Ammon's horn (tissue), 1 donor: ENCODE measurements around the gene SH2D5.
"Not testable (repeated sequence)": the region's sequence is repeated elsewhere in the genome, so short reads cannot be mapped to it uniquely, and the experiment has no call there.

ENCODE experiments used
- DNase-seq: peaks from one replicate; pipeline ENCODE4 v3.0.0-alpha.2; 2016; ENCODE audit warnings: low spot score

The SH2D5 gene

DNA sequence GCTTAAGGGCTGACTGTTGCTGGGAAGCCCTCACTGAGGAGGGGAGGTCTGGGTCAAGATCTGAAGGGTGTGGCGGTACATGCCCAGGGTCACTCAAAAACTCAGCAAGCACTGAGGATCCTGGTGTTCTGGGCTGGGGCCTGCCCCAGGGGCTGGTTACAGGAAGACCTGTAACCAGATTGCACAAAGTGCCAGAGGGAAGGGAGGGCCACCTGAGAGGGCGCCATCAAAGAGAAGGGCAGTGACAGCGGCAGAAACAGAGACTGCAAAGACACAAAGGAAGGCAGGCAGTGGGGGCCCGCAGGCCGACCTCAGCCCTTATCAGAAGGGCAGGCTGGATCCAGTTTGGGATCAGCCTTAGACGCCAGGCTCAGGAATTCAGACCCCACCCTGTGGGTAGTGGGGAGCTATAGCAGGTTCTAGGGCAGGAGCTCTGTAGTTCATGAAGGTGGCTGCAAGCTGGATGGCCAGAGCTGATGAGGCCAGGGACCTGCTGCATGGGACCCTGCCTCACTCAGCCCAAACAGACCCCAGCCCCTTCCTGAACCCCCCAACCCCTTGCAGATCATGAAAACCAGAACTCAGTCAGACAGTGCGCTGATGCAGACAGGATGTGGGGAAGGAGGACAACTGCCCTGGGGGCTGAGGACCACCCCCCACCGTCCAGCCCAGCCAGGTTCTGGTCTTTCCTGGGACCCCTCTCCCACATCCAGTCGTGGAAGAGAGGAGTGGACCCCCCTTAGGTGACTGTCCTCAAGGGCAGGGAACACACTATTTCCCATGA, 3.9 kb downstream of the SH2D5 start:
- no peak for DNase-seq

DNA sequence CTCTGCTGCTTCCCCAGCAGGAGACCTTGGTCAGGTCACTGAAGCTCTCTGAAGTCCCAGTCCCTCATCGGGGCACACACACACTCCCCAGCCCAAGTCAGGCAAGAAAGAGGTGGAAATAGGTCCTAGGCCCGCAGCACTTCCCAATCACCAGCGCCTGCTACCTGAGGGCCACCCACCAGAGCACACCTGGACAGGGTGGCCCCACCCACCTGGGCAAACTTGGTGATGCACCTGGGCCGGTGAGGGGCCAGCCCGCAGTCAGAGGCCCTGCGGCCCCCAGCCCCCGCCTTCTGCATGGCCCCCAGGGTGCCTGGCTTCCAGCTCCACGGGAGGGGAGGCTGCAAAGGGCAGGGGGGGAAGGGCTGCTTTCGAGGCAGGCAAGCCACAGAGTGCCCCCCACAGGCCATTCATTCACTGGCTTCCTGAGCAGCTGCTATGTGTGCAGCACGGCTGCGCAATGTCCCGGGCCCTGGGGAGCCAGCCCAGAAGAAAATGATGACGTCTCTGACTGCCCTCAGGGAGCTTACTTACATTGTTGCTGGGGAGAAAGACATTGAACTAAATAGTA, 4.7 kb downstream of the SH2D5 start:
- DNase-seq: no peak

DNA sequence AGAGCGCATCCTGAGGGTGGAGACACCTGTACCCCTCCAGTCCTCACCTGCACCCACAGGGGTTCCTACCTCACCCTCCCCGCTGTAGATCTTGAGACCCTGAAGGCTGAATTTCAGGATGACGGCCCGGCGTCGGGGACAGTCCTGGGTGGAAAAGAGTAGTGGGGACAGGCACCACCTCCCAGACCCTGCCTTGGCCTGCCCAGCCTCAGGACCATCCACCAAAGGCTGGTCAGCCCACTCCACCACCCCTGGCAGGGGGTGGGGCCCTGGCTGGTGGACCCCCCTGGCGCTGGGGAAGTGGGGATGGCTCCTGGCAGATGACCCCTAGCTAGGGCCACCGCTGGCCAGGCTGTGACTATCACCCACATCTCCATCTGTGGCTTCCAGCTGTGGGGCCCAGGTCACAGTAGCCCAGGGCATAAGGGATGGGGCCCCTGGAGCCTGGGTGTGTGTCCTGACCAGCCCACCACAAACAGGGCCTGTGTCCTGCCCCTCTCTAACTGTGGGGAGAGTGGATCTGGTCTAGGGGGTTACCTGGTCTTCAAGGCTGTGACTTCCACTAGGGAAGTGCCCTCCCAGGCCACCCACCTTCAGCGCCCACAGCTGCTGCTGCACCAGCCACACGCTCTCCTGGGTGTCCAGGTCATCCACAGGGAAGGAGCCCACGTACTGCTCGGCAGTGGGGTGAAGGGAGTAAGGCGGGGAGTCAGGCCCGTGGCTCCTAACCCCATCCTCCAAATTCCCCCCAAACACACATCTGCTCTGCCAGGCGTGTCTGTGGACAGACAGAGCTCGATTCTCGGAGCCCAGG, 5.4 kb downstream of the SH2D5 start:
- no peak for DNase-seq

DNA sequence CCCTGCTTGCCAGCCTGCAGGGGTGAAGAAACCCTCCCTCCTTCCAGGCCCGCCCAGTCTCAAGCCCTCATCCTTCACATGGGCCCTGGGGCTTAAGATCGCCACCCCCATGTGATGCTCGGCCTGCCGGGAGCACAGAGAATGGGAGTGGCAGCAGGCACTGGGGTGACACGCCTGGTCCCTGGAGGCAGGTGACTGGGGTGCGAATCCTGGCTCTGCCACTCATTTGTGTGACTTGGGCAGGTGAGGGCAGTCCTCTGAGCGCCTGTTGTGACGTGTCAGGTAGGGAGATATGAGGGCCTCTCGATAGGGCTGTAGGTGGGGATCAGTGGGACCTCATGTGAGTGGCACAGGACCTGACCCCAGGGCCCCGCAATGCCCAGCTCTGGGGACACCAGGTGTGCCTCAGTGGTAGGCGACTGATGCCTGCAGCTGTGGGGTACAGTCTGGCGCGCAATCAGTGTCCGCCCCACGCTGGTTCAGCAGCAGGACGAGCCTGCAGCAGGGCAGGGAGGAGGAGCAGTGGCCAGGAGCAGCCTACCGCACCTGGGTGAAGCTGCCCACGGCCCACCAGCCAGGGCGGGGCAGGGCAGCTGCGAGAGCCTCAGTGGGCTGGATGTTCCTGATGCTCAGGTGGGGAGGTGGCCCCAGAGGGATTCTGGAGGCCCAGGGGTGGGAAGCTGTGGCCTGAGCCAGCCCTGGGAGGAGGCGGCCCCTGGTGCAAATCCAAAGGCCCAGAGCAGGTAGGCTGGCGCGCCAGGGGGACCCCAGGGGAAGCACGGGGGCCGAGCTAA, 6.2 kb downstream of the SH2D5 start:
- DNase-seq: no peak

DNA sequence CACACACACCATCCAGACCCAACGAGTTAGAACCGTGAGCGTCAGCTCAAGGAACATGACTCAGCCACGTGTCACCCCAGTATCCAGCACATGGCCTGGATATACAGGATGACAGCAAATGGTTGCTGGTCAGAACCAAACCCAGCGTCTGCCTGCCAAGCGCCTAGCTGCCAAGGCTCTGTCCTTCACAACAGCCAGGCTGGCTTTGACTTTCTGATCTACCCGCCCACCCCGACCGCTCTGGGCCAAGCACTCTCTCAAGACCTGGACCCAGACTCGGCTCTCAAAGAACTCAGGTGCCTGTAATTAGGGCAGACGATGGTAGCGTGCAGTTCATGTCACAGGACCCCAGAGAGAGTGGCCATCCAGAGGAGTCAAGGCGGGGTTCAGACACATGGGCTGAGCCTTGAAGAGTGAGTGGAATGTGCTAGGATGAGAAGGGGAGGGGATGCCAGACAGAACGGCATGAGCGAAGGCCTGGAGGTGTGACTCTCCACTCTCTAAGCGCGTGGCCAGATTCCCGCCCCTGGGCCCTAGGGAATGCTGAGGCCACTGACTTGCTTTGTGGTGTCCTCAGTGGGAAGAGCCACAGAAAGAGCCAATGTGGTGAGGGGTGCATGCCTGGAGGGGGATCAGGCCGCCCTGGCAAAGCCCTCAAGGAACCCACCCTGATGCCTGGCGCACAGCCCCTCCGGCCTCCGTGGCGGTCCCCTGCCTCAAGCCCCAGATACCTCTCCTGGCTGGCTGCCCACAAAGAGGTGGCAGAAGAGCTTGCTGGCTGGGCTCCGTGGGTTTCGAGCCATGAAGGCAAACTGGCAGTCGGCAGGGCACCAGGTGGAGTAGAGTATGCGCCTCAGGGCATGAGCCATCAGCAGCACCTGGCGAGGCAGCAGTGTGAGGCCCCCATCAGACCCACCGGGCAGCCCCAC, 7.0 kb downstream of the SH2D5 start:
- peak; percentile 1 for DNase-seq

DNA sequence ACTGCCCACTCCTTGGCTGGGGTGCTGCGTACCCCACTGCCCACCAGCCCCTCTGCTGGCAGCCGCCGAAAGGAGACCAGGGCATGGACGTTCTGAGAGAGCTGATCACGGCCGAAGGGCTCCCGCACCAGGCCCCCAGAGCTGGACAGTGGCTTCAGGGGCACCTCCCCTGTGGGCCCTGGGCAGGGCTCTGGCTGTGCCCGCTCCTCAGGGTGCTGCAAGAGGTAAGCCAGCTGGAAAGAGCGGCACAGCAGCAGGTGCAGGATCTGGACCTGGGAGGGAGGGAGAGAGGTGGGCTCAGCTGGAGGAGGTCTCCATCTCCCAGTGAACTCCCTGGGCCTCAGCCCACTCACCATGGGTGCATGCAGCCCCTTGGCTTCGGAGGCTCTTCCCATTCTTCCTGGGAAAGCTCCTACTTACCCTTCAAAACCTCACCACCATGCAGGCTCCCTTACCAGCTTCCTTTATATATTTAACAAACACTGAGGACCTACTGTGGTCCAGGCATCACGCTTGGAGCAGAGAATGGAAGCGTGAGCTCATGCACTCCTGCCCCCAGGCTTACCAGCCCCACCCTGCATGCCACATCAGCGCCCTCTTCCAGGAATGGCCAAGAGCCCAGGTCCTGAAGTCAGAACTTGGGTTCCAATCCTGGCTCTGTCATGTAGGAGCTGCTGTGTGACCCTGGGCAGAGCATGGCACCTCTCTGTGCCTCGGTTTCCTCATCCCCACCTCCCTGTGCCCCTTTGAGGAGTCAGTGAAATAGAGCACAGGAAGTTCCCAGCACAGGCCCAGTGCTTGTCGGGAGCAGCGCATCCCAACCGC, 7.9 kb downstream of the SH2D5 start:
- peak; percentile 1 for DNase-seq

DNA sequence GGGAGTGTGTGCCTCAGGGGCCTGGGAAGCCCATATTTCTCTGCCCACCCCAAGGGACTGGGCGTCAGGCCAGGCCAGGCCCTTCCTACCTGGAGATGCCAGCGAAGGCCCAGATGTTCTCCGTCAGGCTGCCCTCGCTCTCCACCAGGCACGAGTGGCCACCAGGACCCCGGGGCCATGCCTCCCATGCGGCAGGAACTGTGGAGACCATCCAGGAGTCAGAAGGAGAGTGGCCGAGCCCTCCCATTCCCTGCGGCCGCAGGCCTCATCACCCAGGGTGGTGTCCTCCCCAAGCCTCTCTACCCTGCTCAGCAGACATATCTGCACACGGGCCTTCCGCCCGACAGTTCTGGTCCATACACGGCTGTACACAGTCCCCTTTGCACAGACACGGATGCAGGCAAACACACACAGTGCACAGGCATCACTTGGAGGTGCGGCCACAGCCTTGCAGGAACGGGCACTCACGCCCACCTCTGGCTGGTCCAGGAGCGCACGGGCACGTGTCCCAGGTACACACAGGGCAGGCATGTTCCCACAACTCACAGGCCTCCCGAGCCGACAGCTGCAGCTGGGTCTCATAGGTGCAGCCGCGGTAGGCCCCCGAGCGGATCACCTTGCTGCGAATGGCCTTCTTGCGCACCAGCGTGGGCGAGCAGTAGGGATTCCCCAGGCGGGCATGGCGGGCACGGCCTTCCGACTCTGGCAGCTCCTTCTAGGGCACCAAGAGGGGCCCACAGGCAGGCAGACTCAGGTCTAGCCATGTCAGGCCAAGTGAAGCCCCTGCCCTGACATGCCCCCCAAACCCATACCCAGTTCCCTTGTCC, 8.8 kb downstream of the SH2D5 start:
- DNase-seq: peak; percentile 1

DNA sequence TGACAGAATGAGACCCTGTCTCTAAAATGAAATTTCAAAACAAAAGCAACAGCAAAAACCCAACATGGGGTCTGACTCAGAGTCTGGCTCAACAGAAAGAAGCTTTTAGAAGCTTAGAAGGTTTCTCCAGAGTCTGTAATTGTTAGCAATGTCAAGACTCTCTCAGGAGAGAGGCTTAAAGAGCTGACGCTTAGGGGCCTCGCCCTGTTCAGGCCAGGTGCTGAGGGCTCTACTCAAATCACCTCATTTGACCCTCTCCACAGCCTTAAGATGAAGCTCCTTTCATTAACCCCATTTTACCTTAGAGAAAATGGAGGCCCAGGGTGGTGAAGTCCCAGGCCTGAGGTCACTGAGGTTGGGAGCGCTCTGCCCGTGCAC, 9.4 kb downstream of the SH2D5 start:
- no peak for DNase-seq

DNA sequence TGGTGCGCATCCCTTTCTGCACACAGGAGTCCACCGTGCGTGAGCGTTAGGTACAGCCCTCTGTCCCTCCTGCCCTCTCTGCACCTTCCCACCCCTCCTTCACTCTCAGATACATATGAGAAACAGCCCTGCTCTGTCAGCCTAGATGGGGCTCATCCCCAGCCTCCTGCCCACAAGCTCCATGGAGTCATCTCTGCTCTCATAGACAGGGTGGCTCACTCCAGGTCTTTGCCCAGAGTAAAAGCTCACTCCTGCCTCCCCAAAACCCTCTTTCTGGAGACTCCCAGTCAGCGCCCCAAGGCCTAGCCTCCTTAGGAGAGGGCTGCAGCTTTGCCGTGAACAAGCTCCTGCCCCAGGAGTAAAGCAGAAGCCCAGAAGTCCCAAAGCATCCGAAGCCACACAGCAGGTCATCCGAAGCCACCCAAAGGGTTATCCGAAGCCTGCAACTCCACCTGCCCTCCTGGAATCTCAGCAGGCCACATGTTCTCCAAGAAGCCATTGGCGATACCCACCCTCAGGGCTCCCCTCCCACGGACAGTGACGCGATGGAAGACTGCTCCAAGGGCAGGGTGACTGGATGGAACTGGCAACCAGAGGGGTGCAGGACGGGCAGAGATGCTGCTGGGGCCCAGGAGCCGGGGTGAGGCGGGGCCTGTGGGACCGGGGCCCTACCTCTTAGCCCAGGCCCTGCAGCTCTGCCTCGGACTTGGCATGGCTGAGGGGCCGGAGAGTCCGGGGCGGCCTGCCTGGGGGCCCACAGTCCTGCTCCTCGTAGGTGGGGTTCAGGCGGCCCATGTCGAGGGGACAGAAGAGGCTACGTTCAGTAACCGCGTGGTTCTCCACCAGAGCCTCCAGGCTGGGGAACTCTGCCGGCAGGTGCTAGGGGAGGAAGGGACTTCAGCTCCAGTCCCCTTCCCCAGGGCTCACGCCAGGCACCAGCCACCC, 11.1 kb downstream of the SH2D5 start:
- no peak for DNase-seq

DNA sequence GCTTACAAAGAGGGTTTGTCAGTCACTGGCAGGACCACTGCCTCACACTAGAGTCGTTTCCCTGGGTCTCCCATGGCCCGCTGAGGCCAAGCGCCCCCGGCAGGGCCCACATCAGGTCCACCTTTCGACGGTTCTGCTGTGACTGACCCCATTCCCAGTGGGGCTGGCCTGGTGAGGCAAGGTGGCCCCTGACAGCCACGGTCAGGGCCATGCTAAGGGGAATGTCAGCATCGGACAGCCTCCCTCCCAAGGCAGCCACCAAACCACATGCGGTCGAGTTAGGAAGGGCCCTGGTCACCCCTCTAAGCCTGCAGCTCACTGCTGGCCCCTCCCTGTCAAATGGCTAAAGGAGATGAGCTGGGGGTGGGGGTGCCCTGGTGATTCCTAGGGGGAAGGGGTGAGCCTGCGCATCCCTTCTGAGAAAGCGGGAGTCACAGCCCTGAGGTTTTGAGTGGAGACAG, 11.8 kb downstream of the SH2D5 start:
- no peak for DNase-seq

DNA sequence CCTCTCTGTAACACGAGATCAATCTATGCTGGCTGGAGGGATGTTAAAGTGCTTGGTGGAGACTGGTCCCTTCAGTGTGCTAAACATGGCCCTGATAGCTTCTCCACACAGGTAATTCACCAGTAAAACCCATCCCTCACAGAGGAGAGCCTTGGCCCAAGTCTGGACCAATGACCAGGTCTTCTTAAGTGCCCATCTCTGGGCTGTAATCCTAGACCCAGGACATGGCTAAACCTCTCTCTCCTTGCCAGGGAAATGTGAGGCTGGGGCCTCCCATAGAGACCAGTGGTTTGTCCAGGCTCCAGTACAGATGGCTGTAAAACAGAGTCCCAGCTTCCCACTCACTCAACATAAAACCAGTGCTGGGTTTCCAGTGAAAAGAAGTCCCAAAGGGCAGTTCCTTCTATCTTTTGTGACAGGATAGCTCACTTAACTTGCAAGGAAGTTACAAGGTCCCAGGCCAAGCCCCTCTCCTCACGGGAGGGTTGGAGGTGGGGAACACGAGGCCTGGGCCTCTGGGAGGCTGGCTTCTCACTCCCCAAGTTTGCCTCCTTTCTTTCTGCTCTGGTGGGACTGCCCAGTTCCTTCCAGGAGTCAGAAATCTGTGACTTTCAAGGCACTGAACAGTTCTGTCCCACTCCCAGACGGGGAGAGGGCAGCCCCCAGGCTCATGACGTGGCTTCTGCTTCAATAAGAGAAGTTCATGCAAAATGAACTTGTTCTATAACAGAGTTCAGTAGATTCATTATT, 12.5 kb downstream of the SH2D5 start:
- no peak for DNase-seq

DNA sequence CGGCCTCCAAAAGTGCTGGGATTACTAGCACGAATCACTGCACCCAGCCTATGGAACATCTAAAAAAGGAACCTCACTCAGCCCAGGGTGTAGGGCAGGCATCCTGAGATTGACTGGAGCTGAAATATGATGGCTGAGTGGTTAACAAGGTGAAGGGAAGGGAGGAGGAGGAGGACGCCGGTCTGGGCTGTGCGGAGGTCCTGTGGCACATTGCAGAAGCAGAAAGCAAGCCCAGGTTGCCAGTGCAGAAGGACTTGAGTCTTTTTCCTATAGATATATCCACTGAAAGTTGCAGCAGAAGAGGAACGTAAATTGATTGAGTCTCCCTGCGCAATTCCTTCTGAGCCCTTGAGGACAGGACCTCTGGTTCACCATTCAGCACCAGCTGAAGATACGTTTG, 13.2 kb downstream of the SH2D5 start:
- DNase-seq: no peak

DNA sequence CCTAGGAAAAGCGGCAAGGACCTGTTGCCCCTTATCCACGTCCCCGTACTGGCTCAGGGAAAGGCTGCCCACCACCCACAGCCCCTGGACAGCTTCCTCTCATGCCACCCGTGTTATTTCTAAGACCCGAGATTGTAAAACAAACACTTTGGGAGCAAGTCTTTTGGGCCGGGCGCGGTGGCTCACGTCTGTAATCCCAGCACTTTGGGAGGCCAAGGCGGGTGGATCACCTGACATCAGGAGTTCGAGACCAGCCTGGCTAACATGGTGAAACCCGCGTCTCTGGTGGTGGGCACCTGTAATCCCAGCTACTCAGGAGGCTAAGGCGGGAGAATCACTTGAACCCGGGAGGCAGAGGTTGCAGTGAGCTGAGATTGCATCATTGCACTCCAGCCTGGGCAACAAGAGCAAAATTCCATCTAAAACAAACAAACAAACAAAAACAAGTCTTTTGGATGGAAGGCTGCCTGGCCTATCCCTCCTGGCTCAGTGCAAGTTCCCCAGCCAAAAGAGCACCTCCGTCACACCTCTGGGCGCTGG, 14.1 kb downstream of the SH2D5 start:
- not testable (repeated sequence) for DNase-seq

DNA sequence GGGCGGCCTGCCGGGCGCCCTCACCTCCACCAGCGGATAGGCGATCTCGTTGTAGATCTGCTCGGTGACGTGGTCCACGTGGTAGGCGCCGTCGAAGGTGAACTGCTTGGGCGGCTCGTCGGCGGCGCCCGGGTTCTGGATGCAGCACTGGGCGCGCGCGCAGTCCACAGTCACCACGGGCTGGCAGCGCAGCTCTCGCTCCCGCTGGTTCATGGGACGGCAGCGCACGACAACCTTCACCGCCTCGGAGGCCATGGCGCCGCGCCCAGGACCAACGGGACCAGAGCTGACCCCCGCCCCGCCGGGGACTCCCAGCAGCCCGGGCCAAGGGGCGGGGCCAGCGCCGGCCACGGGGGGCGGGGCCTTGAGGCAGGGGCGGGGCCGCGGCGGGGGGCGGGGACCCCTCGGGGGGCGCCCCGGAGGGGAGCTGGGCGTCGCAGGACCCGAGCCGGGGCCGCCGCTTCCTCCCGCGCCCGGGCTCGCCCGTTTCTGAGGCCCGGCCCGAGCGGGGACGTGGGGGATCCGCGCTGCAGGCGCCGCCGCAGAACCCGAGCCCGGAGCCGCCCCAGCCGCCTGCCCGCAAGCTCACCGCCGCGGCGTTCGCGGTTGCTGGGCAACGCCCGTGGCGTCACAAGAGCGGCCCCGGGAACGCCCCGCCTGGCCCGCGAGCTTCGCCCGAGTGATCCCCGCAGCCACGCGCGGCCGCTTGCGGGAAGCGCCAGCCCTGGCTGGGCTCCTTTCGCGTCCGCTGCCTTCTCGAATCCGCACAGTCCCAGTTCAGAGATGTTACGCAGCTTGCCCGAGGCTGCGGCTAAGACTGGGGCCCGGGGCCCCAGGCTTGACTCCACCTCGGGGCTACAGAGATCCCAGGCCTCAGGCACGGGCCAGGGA, 14.8 kb downstream of the SH2D5 start, which contains the start of gene KIF17:
Gene KIF17 (minus strand): TSS at position 556 of the 891 bp plus-strand sequence. CDS start 301 bp downstream, at position 255.
- DNase-seq: peak; percentile 76

DNA sequence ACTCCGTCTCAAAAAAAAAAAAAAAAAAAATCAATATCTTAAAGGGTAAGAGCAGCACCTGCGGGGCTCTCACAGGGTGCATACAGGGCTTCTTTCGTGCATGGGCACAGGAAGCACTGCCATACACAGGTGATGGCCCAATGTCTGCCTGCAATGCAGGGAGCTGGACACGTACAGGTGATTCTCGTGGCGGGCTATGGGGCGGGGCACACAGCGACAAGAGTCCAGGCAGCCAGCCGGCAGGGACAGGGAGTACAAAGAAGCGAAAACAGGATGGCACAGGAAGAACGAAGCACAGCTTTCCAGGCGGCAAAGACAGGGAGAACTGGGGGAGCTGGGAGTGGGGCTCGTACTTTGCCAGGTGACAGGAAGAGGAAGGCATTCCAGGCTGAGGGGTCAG, 16.3 kb downstream of the SH2D5 start:
- DNase-seq: no peak

DNA sequence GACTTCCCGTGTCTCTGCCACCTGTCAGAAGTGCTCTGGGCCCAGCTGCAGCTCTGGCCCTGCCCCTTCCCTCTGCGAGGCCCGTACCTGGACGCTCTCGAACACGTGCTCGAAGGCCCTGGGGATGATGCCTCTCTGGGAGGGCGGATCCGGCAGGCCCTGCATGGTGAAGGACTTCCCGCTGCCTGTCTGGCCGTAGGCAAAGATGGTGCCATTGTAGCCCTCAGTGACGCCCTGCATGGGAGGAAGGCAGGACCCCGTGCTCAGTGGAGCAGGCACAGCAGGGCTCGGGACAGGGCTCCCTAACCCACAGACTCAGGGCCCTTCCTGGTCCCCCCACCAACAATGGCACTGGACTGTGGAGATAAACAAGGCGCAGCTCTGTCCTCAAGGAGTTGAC, 17.1 kb downstream of the SH2D5 start:
- DNase-seq: no peak
